Aorta (tissue), 5 donors: ENCODE data around the gene STEAP4. TPM values are rescaled to one million over a fixed set of nuclear protein-coding genes. Genes with fewer than 3 reads are reported as not detected.
A peak's percentile ranks its signal among the peaks of the same experiment; 100 is the strongest.

Experiments used
- ATAC-seq: fragments of 200-7000 bp; cut with Tn5 transposase; one replicate; pipeline ENCODE4 v1.9.1; 2022; ENCODE audit warnings: moderate library complexity; ENCODE audit not compliant: low FRiP score
- DNase-seq, 2 donors: peaks; one replicate each; pipeline ENCODE4 v3.0.0-alpha.2; 2020
- H3K27ac ChIP-seq, 2 donors: one replicate each; pipeline ENCODE4 v1.5.1; 2013; ENCODE audit warnings: low read length in 2 of 2, mild to moderate bottlenecking in 2 of 2, moderate library complexity in 2 of 2, control low read depth in 1 of 2, inconsistent platforms in 1 of 2, low read depth in 1 of 2
- H3K27me3 ChIP-seq, 2 donors: one replicate each; pipeline ENCODE4 v1.6.1; 2013; ENCODE audit warnings: control low read depth in 1 of 2, low read length in 1 of 2, mild to moderate bottlenecking in 1 of 2, moderate library complexity in 1 of 2; ENCODE audit not compliant: insufficient read depth in 2 of 2, control insufficient read depth in 1 of 2
- H3K36me3 ChIP-seq, 2 donors: one replicate each; pipeline ENCODE4 v1.6.1; 2013; ENCODE audit warnings: control low read depth in 1 of 2, low read length in 1 of 2, mild to moderate bottlenecking in 1 of 2; ENCODE audit not compliant: insufficient read depth in 2 of 2, control insufficient read depth in 1 of 2
- H3K4me1 ChIP-seq, 2 donors: one replicate each; pipeline ENCODE4 v1.6.1; 2013; ENCODE audit warnings: low read length in 2 of 2, control low read depth in 1 of 2, mild to moderate bottlenecking in 1 of 2, moderate library complexity in 1 of 2; ENCODE audit not compliant: insufficient read depth in 2 of 2, control insufficient read depth in 1 of 2
- H3K4me3 ChIP-seq, 2 donors: one replicate each; pipeline ENCODE4 v1.5.1; 2013; ENCODE audit warnings: low read length in 2 of 2, control low read depth in 1 of 2, mild to moderate bottlenecking in 1 of 2
- H3K9me3 ChIP-seq: one replicate; pipeline ENCODE4 v1.6.1; 2013; ENCODE audit warnings: mild to moderate bottlenecking, low read length; ENCODE audit not compliant: control insufficient read depth
- WGBS, 2 donors: extraction: QIAGEN DNeasy Blood & Tissue Kit; methylation state at CpG; one replicate each; pipeline ENCODE4 v1.1.7; 2013; 5-methylcytosine and 5-hydroxymethylcytosine counted together
- intact Hi-C, 2 donors: fragments of 100-400 bp; cut with DNase I; formaldehyde crosslinking; loops; one replicate each; pipeline versions ENCODE4 v1.14.2 to v1.15.0; 2022
- polyA plus RNA-seq, 2 donors: library from polyadenylated mRNA; stranded (reverse); fragments of 200-250 nt; gene quantifications; one replicate each; pipeline ENCODE4 v1.2.3, GENCODE V29; 2013
- total RNA-seq, 2 donors: library from RNA; stranded (reverse); fragmentation: NEBNext Ultra II Directional; extraction: Animal tissue kit (Norgen Biotek cat#: 25700); gene quantifications; one replicate each; pipeline ENCODE4 v1.2.1, GENCODE V29; 2021
- donor health status: healthy with polysubstance abuse.
- donor health status: Bipolar disorder and iron deficiency.
- donor health status: DM: no; HTN: no; CAD: no.
- donor health status: DM: no; HTN: no; CAD: no.
- donor health status: DM: yes; HTN: yes; CAD: no.

Gene STEAP4
- total and polyA plus RNA-seq, 4 donors = 12.3 to 343 (median 77.5) TPM

GRCh38 chr7:88318196-88318595, 11.5 kb upstream of the STEAP4 start:
- ATAC-seq (no peak), DNase-seq (no peak)
- H3K27me3 ChIP-seq = no peaks in the 10 kb centered on the region
- H3K27ac ChIP-seq = no peak overlapping the region
- 81 to 87% methylated on average over 2 of the region's 2 CpGs for WGBS, 2 donors
- H3K36me3 ChIP-seq = no peaks in the 10 kb centered on the region
- H3K9me3 ChIP-seq = peaks cover 2% of the 10 kb centered on the region
- intact Hi-C loops = no loop called here
- no peak overlapping the region for H3K4me3 ChIP-seq
- no peaks in the 10 kb centered on the region for H3K4me1 ChIP-seq

GRCh38 chr7:88317422-88317821, 10.7 kb upstream of the STEAP4 start:
- Histone ChIP-seq H3K4me1 (no peaks in the 10 kb centered on the region), H3K36me3 (no peaks in the 10 kb centered on the region), H3K27me3 (no peaks in the 10 kb centered on the region), H3K4me3 (no peak overlapping the region), H3K9me3 (peaks cover 2% of the 10 kb centered on the region), H3K27ac (no peak overlapping the region)
- 97 to 100% methylated on average over 1 of the region's 1 CpG for WGBS, 2 donors
- intact Hi-C loops = no loop called here
- ATAC-seq (no peak), DNase-seq (no peak)

DNA sequence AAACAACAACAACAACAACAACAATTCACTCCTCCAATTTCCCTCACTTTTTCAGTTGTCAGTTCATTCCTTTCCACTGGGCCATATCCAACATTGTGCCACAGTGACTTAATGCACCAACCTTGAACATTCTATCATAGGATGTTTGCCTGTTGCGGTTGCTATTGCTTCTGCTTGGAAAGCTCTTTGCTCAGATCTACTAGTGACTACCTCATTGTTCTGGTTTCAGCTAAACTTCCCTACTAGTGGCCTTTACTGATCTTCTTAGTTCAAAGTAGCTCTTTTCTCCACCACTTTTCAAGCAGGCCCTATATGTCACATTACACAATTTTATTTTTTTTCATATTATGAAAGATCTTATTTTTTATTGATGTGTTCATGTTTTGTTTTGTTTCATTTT, 9.8 kb upstream of the STEAP4 start:
- ATAC-seq (no peak), DNase-seq (no peak)
- Histone ChIP-seq H3K36me3 (no peaks in the 10 kb centered on the region), H3K27me3 (no peaks in the 10 kb centered on the region), H3K27ac (no peak overlapping the region), H3K4me1 (peaks cover 0 to under 1% of the 10 kb centered on the region in 2 donors), H3K9me3 (peaks cover 2% of the 10 kb centered on the region), H3K4me3 (no peak overlapping the region)
- 99 to 100% methylated on average over 1 of the region's 1 CpG for WGBS, 2 donors
- intact Hi-C loops = no loop called here

DNA sequence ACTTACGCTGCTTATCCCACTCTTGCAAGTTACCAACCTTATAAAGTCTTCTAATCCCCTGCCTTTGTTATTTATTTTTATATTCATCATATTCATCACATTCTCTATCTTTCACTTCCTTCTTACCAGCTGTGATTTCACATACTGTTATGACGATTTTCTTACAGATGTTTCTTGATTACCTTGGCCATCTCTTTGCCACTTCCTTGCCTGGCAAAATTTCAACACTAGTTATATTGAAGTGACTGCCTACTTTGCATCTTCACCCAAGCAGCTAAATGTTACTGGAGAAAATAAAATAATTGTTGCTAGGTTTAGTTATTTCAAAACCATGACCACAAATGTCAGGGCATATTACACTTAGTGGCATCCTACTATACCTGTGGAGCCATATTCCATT, 8.8 kb upstream of the STEAP4 start:
- 62 to 67% methylated on average over 2 of the region's 2 CpGs for WGBS, 2 donors
- H3K27ac ChIP-seq = no peak overlapping the region
- intact Hi-C loops = no loop called here
- DNase-seq (no peak), ATAC-seq (no peak)
- H3K9me3 ChIP-seq = peaks cover 2% of the 10 kb centered on the region
- no peak overlapping the region for H3K4me3 ChIP-seq
- no peaks in the 10 kb centered on the region for H3K36me3 ChIP-seq
- peaks cover 0 to 2% of the 10 kb centered on the region in 2 donors for H3K4me1 ChIP-seq
- H3K27me3 ChIP-seq = no peaks in the 10 kb centered on the region

DNA sequence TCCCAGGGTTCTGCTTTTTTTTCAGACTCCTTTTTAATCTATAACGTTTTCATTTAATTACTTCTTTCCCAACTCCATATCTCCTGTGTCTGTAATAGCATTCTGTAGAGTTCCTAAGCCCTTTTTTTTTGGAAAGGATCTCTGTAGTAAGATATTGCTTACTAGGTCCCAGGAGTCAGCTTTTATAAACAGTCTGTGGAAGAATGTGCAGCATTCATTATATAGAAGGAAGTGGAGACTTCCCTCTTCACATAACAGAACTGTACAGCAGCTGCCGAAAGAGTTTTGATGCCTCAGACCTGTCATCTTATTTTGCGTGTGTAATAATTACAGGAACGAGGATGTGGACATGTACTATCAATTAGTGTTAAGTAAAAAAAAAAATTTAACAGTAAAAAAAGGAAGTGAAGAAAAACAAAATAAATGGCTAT, 7.4 kb upstream of the STEAP4 start:
- DNase-seq (no peak), ATAC-seq (no peak)
- intact Hi-C loops = no loop called here
- H3K27ac ChIP-seq = no peak overlapping the region
- 27 to 31% methylated on average over 4 of the region's 4 CpGs for WGBS, 2 donors
- peaks cover 2% of the 10 kb centered on the region for H3K9me3 ChIP-seq
- no peaks in the 10 kb centered on the region for H3K27me3 ChIP-seq
- H3K4me1 ChIP-seq = peaks cover 0 to 2% of the 10 kb centered on the region in 2 donors
- no peaks in the 10 kb centered on the region for H3K36me3 ChIP-seq
- H3K4me3 ChIP-seq = no peak overlapping the region

- DNase-seq (peak; percentile 63 to 80), ATAC-seq (peak; percentile 68)
- intact Hi-C loops = no loop called here
- H3K4me1 ChIP-seq = peaks cover 0 to 2% of the 10 kb centered on the region in 2 donors
- H3K9me3 ChIP-seq = peaks cover 2% of the 10 kb centered on the region
- 36% methylated on average over 3 of the region's 3 CpGs for WGBS, 2 donors
- H3K27me3 ChIP-seq = no peaks in the 10 kb centered on the region
- no peaks in the 10 kb centered on the region for H3K36me3 ChIP-seq
- no peak overlapping the region for H3K27ac ChIP-seq
- H3K4me3 ChIP-seq = no peak overlapping the region
These were observed 5.5 kb upstream of the STEAP4 start for GRCh38 chr7:88312061-88312663.

DNA sequence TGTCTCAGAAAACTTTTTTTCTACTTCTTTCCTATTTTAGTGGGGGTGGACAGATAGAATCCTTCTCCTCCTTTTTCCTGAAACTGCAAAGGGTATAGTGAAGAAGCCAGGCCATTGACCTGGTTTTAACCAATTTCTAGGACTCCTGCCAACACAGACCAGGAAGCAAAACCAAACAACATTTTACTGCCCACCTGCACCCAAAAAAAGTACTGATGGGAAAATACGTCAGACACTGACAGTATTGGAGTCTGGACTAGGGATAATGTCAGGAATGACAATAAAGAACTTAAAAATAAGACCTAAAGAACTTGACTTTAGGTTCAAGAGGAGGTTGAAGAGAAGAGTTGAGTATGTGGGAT, 5.0 kb upstream of the STEAP4 start:
- Histone ChIP-seq H3K4me3 (no peak overlapping the region), H3K27me3 (no peaks in the 10 kb centered on the region), H3K9me3 (peaks cover 2% of the 10 kb centered on the region), H3K4me1 (peaks cover 0 to 2% of the 10 kb centered on the region in 2 donors), H3K36me3 (no peaks in the 10 kb centered on the region), H3K27ac (no peak overlapping the region)
- ATAC-seq (no peak), DNase-seq (no peak)
- intact Hi-C loops = no loop called here
- 39 to 50% methylated on average over 1 of the region's 1 CpG for WGBS, 2 donors

- H3K36me3 ChIP-seq = no peaks in the 10 kb centered on the region
- DNase-seq = no peak
- peaks cover 2% of the 10 kb centered on the region for H3K9me3 ChIP-seq
- no peak for ATAC-seq
- WGBS, 2 donors = 91 to 93% methylated on average over 4 of the region's 4 CpGs
- H3K4me3 ChIP-seq = no peak overlapping the region
- H3K27me3 ChIP-seq = no peaks in the 10 kb centered on the region
- H3K4me1 ChIP-seq = peaks cover 0 to 2% of the 10 kb centered on the region in 2 donors
- intact Hi-C loops = no loop called here
- no peak overlapping the region for H3K27ac ChIP-seq
These were observed 4.4 kb upstream of the STEAP4 start for GRCh38 chr7:88310956-88311674.

- ATAC-seq = peak; percentile 45
- Histone ChIP-seq H3K36me3 (no peaks in the 10 kb centered on the region), H3K27me3 (no peaks in the 10 kb centered on the region), H3K9me3 (no peaks in the 10 kb centered on the region), H3K4me3 (no peak overlapping the region), H3K27ac (no peak overlapping the region), H3K4me1 (peaks cover 0 to 2% of the 10 kb centered on the region in 2 donors)
- 61 to 70% methylated on average over 2 of the region's 2 CpGs for WGBS, 2 donors
- intact Hi-C loops = no loop called here
- DNase-seq = no peak
These were observed 3.1 kb upstream of the STEAP4 start for GRCh38 chr7:88309819-88310218.
